ENCODE measurements around the gene ENOSF1. TPM values are rescaled to one million over a fixed set of nuclear protein-coding genes. Genes with fewer than 3 reads are reported as not detected.
"Not testable (repeated sequence)": the region's sequence is repeated elsewhere in the genome, so short reads cannot be mapped to it uniquely, and the experiment has no call there.

The ENOSF1 gene, protein sequence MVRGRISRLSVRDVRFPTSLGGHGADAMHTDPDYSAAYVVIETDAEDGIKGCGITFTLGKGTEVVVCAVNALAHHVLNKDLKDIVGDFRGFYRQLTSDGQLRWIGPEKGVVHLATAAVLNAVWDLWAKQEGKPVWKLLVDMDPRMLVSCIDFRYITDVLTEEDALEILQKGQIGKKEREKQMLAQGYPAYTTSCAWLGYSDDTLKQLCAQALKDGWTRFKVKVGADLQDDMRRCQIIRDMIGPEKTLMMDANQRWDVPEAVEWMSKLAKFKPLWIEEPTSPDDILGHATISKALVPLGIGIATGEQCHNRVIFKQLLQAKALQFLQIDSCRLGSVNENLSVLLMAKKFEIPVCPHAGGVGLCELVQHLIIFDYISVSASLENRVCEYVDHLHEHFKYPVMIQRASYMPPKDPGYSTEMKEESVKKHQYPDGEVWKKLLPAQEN
- 16.1 TPM for total RNA-seq

DNA sequence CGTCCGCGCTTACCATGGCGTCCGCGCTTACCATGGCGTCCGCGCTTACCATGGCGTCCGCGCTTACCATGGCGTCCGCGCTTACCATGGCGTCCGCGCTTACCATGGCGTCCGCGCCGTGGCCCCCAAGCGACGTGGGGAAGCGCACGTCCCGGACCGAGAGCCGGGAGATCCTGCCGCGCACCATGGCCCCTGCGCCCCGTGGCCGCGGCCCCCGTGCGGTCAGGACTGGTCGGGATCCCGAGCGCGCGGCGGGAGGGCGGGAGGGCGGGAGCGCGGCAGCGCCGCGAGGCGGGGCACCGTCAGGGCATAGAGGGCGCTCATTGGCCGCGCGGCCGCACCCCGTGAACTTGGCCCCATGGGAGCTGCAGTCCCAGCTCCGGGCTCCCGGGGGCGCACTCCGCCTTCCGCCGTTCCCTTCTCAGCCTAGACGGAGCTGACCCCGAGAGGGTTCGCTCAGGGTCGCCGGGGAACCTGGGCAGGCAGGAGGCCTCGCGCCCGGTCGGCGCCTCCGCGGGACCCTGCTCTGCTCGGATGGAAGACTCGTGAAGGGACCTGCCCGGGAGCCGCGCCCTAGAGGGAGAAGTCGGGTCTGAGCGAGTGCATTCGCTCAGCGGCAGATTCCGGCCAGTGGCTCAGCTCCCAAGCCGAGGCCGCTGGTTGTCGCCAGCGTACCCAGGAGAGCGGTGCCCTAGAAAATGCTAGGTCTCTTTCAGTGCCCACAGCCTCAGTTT, at the start of gene ENOSF1:
ENOSF1 (minus strand) TSS at position 230 of the 734 bp plus-strand sequence; CDS start at position 187, 43 bp downstream.
- Histone ChIP-seq H3K9me3 (ENCODE audit: low read depth, low read length) (no peaks in the 10 kb centered on the region), H3K27me3 (ENCODE audit: insufficient read depth, low read length) (peaks cover 3% of the 10 kb centered on the region), H3K4me3 (ENCODE audit: low read length) (peak within 1 kb of the TSS; percentile 45), H3K4me1 (ENCODE audit: insufficient read depth, low read length) (peaks cover 15% of the 10 kb centered on the region)

DNA sequence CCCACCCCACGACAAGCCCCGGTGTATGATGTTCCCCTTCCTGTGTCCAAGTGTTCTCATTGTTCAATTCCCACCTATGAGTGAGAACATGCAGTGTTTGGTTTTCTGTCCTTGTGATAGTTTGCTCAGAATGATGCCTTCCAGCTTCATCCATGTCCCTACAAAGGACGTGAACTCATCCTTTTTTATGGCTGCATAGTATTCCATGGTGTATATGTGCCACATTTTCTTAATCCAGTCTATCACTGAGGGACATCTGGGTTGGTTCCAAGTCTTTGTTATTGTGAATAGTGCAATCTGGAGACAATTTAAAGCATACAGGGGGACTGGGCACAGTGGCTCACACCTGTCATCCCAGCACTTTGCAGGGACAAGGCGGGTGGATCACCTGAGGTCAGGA, 47.4 kb upstream of the ENOSF1 start:
- H3K4me1 ChIP-seq (ENCODE audit: insufficient read depth, low read length); H3K27me3 ChIP-seq (ENCODE audit: insufficient read depth, low read length); H3K4me3 ChIP-seq (ENCODE audit: low read length); H3K9me3 ChIP-seq (ENCODE audit: low read depth, low read length): not testable (repeated sequence)

DNA sequence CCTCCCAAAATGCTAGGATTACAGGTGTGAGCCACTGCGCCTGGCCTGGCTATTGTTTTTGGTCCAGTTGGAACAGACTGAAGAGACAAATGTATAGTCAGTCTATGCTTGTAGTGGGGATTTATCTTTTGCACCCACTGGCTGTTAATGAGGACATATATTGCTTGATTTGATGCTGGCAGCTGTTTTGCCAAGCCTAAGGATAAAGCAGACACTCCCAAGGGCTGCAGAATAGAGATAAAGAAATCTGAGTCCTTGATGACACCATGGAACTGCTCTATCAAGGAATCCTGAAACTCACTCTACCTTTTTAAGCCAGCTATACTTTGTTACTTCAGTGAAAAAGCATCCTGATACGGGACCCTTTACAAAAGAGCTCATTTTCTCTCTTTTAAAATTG, 43.1 kb upstream of the ENOSF1 start:
- H3K4me3 ChIP-seq (ENCODE audit: low read length) = no peak overlapping the region
- no peaks in the 10 kb centered on the region for H3K4me1 ChIP-seq (ENCODE audit: insufficient read depth, low read length)
- H3K9me3 ChIP-seq (ENCODE audit: low read depth, low read length) = no peaks in the 10 kb centered on the region
- H3K27me3 ChIP-seq (ENCODE audit: insufficient read depth, low read length) = no peaks in the 10 kb centered on the region

DNA sequence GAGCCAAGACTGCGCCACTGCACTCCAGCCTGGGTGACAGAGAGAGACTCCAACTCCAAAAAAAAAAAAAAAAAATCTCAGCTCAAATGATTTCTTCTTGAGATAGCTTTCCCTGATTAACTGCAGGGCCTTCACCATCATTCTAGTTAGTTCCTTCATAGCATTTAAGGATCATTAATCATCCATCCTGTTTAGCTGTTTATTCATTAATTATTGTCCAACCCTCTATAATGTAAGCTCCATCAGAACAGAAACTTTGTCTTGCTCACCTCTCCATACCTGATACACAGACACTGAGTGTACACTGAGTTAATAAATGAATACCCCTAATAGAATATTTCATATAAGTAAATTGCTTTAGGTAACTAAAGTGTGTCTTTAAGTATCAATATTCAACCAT, 42.2 kb upstream of the ENOSF1 start:
- H3K27me3 ChIP-seq (ENCODE audit: insufficient read depth, low read length) = no peaks in the 10 kb centered on the region
- H3K9me3 ChIP-seq (ENCODE audit: low read depth, low read length) = no peaks in the 10 kb centered on the region
- H3K4me3 ChIP-seq (ENCODE audit: low read length) = no peak overlapping the region
- H3K4me1 ChIP-seq (ENCODE audit: insufficient read depth, low read length) = no peaks in the 10 kb centered on the region

DNA sequence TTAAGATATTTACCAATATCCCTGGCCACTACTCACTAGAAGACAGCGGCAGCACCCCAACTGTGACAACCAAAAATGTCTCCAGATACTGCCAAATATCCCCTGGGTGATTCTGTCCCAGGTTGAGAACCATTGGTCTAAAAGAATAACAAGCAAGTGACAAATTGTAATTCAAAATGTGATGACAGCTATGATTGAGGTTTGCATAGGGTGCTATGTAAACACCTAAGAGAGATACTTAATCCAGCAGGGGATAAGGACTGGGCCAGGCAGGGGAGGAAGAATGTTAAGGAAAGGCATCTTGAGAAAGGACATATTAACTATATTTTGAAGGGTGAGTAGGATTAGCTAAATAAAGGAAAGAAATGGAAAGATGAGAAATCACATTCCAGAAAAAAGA, 38.0 kb upstream of the ENOSF1 start:
- Histone ChIP-seq H3K9me3 (ENCODE audit: low read depth, low read length) (no peaks in the 10 kb centered on the region), H3K4me3 (ENCODE audit: low read length) (no peak overlapping the region), H3K27me3 (ENCODE audit: insufficient read depth, low read length) (no peaks in the 10 kb centered on the region), H3K4me1 (ENCODE audit: insufficient read depth, low read length) (no peaks in the 10 kb centered on the region)

DNA sequence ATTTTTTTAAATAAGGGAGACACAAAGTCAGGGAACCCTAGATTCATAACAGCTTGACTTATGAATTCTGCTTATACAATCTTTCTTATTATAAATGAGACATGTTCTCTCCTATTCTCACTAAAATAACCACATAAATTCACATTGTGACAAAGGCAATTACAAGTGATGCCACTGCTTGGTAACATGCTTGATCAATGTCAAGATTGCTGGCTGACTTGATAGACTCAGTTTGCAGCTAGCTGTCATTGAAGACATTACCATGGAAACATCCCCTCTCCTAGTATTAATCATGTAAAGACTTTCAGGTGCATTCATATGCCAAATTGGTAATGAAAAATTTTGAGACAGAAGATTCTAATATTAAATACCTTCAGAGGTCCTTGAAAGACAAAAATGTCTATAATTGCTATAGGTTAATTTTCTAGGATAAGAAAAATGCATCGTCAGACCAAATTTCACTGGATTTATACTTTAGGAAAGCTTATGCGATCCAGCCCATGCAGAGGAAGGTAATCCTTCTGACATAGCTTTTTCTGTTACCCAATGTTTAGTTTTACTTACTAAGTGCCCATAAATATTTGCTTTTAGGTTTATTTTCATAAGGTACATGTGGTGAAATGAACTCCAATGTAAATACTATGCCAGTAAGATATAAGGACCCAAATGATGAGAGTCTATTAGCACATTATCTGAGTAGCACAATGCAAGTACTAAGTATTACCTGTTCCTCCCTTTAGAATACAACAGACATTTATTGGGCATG, 32.6 kb upstream of the ENOSF1 start:
- no peaks in the 10 kb centered on the region for H3K27me3 ChIP-seq (ENCODE audit: insufficient read depth, low read length)
- H3K9me3 ChIP-seq (ENCODE audit: low read depth, low read length) = no peaks in the 10 kb centered on the region
- no peaks in the 10 kb centered on the region for H3K4me1 ChIP-seq (ENCODE audit: insufficient read depth, low read length)
- H3K4me3 ChIP-seq (ENCODE audit: low read length) = no peak overlapping the region

DNA sequence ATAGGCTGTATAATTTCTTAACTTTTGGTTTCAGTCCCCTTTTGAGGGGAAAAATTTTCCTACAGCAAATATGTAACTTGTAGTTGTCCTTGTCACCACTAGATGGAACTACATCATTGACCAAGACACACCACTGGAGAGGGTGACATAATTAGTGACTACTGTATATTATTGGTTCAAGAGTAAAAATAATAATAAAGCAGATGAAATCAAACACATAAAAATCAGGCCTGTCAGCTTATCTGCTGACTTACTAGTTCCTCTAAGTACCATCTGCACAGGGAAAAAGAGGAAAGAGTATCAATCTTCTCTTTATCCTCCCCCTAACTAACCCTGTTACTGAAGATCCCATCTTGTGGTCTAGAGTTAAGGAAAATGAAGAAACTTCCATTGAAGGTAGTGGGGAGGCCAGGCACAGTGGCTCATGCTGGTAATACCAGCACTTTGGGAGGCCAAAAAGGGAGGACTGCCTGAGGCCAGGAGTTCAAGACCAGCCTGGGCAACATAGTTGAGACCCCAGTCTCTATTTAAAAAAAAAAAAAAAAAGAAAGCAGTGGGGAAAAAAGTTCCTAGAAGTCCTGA, 29.6 kb upstream of the ENOSF1 start:
- no peaks in the 10 kb centered on the region for H3K4me1 ChIP-seq (ENCODE audit: insufficient read depth, low read length)
- H3K27me3 ChIP-seq (ENCODE audit: insufficient read depth, low read length) = no peaks in the 10 kb centered on the region
- H3K4me3 ChIP-seq (ENCODE audit: low read length) = no peak overlapping the region
- H3K9me3 ChIP-seq (ENCODE audit: low read depth, low read length) = no peaks in the 10 kb centered on the region

DNA sequence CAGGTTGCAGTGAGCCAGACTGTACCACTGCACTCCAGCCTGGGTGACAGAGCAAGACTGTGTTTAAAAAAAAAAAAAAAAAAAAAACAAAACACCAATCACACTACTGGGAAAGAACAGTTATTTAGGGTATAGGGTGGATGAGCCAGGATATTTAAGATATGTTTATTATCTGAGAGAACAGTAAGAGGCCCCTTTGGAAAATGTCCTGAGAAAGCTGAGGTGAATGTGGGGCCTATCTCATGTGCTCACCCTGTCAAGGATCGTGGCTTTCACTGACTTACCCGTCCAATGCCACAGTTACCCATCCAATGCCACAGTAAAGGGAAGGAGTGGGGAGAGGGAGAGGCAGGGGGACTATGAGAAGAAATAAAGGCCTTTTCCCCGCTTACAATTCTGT, 19.9 kb upstream of the ENOSF1 start:
- Histone ChIP-seq H3K4me3 (ENCODE audit: low read length) (no peak overlapping the region), H3K9me3 (ENCODE audit: low read depth, low read length) (no peaks in the 10 kb centered on the region), H3K27me3 (ENCODE audit: insufficient read depth, low read length) (no peaks in the 10 kb centered on the region)

DNA sequence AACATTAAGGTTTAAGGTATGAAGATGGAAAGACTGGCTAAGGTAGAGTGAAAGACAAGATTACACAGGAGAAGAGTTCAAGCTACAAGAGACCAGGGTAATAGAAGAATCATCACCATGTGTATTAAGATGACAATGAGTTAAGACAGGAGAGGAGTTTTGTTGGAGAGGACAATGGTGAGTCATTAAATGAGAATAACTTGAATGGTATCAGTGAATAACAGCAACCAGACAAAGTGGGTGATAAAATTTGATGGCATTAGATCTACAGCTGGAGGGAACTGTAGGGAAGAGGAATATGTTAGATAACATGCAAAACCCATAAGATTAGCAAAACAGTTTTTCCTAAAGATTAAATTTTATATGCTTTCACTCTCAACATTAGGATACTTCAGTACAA, 18.8 kb upstream of the ENOSF1 start:
- Histone ChIP-seq H3K4me1 (ENCODE audit: insufficient read depth, low read length) (no peaks in the 10 kb centered on the region), H3K4me3 (ENCODE audit: low read length) (no peak overlapping the region), H3K27me3 (ENCODE audit: insufficient read depth, low read length) (no peaks in the 10 kb centered on the region), H3K9me3 (ENCODE audit: low read depth, low read length) (no peaks in the 10 kb centered on the region)

More for the DNA sequence above, 19.9 kb upstream of the ENOSF1 start:
- H3K4me1 ChIP-seq (ENCODE audit: insufficient read depth, low read length) = no peaks in the 10 kb centered on the region

DNA sequence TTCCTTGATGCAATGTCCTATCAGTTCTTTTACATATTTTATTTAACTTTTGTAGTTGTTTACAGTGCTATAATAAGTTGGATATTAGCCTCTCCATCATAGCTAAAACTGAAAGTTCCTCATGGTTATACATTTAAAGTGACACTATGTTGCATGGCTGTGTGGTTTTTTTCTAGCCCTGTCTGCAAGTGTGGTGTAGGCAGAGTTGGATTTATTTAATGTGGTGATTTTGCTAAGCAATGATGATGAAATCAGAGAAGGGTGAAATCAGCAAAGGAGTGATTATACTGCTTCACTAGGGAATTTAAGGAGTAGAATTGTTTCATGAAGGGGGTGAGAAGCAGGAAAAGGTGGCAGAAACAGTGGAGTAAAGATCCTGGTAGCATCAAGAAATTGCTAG, 18.3 kb upstream of the ENOSF1 start:
- no peak overlapping the region for H3K4me3 ChIP-seq (ENCODE audit: low read length)
- H3K27me3 ChIP-seq (ENCODE audit: insufficient read depth, low read length) = no peaks in the 10 kb centered on the region
- H3K4me1 ChIP-seq (ENCODE audit: insufficient read depth, low read length) = no peaks in the 10 kb centered on the region
- no peaks in the 10 kb centered on the region for H3K9me3 ChIP-seq (ENCODE audit: low read depth, low read length)

DNA sequence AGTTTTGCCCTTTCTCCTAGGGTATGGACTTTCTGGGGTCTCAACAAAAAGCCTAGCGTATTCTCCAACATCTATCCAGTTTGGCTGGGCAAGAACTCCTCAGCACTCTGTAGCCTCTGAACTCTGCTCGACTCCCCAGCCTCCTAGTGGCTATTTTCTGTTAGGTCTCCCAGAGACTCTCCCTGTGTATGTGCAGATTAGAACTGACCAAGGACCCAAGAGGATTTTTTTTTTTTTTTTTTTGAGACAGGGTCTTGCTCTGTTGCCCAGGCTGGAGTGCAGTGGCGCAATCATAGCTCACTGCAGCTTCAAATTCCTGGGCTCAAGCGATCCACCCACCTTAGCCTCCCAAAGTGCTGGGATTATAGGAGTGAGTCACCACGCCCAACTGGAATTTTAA, 17.7 kb upstream of the ENOSF1 start:
- not testable (repeated sequence) for H3K4me3 ChIP-seq (ENCODE audit: low read length); H3K9me3 ChIP-seq (ENCODE audit: low read depth, low read length); H3K27me3 ChIP-seq (ENCODE audit: insufficient read depth, low read length); H3K4me1 ChIP-seq (ENCODE audit: insufficient read depth, low read length)

DNA sequence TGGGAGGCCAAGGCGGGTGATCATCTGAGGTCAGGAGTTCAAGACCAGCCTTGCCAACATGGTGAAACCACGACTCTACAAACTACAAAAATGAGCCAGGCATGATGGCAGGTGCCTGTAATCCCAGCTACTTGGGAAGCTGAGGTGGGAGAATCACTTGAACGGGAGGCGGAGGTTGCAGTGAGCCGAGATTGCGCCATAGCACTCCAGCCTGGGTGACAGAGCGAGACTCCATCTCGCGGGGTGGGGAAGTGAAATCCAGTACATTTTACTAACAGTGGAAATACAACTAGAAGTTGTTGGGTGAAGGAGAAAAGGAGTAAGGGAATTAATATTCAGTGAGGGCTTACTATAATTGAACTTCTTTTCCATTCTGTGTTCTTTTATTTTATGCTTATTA, 13.2 kb upstream of the ENOSF1 start:
- Histone ChIP-seq H3K4me1 (ENCODE audit: insufficient read depth, low read length) (no peaks in the 10 kb centered on the region), H3K9me3 (ENCODE audit: low read depth, low read length) (no peaks in the 10 kb centered on the region), H3K27me3 (ENCODE audit: insufficient read depth, low read length) (no peaks in the 10 kb centered on the region), H3K4me3 (ENCODE audit: low read length) (no peak overlapping the region)

DNA sequence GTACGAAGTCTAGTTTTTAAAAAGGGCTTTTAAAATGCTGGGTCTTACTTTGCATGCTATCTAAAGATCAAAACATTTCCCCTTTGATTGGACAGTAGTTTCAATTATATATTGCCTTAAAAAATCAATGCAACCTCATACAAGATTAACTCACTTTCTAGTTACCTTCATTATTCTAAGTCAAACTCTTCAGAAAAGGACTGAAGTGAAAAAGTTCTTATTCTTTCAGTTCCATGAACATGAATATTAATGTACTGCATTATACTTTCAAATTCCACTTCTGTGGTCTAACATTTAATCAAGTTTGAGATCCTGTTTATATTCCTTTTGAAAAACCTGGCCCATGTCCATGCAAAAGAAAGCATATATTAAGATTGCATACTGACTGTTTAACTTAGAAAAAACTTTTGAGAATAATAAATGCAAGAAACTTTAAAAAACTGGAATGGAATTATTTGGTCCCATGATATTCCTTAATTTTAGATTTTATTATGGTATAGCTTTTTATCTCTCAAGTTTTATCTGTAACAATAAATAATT, 11.2 kb upstream of the ENOSF1 start:
- H3K4me3 ChIP-seq (ENCODE audit: low read length) = no peak overlapping the region
- no peaks in the 10 kb centered on the region for H3K9me3 ChIP-seq (ENCODE audit: low read depth, low read length)
- H3K4me1 ChIP-seq (ENCODE audit: insufficient read depth, low read length) = no peaks in the 10 kb centered on the region
- no peaks in the 10 kb centered on the region for H3K27me3 ChIP-seq (ENCODE audit: insufficient read depth, low read length)

DNA sequence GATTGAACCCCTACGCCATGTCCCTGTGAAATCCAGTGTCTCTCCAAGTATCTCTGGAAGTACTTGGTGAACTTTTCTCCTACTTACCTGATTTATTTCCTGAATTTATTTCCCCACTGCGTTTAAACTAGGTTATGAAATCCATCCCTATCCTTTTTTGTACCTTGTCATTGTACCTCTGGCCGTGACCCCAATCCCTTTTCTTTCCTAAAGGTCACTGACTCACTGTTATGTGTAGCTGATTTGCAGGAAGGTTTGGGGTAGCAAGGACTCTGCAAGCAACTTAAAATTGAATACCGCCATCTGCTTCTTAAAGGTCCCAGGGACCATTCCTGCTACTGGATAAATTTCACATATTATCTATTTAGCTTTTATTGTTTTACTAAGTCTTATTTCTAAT, 4.6 kb upstream of the ENOSF1 start:
- peaks cover 3% of the 10 kb centered on the region for H3K27me3 ChIP-seq (ENCODE audit: insufficient read depth, low read length)
- H3K4me1 ChIP-seq (ENCODE audit: insufficient read depth, low read length) = peaks cover 1% of the 10 kb centered on the region
- no peak overlapping the region for H3K4me3 ChIP-seq (ENCODE audit: low read length)
- H3K9me3 ChIP-seq (ENCODE audit: low read depth, low read length) = no peaks in the 10 kb centered on the region

DNA sequence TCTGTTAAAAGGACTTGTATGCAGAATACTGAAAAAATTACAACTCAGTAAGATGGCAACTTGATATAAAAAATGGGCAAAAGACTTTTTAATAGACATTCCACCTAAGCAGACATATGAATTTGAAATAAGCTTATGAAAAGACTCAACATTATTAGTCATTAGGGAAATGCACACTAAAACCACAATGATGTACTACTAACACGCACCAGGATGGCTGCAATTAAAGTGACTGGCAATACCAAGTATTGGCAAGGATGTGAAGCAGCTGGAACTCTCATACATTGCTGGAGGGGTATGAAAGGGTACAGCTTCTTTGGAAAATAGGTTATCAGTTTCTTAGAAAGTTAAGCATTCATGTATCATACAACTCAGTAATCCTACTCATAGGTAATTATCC, 3.2 kb upstream of the ENOSF1 start:
- Histone ChIP-seq H3K27me3 (ENCODE audit: insufficient read depth, low read length) (peaks cover 3% of the 10 kb centered on the region), H3K4me3 (ENCODE audit: low read length) (no peak overlapping the region), H3K9me3 (ENCODE audit: low read depth, low read length) (no peaks in the 10 kb centered on the region), H3K4me1 (ENCODE audit: insufficient read depth, low read length) (peaks cover 15% of the 10 kb centered on the region)

Measured in mononuclear cell (primary cell).